NOMO-1 treated with DMSO at 0.1 percent for 48 hours (cell line): ENCODE data around the gene UNC5B.

Experiments
- DNase-seq: peaks from one replicate; lab custom pipeline; 2025; ENCODE audit not compliant: unreplicated experiment; lab: John Stamatoyannopoulos, UW

UNC5B gene

DNA sequence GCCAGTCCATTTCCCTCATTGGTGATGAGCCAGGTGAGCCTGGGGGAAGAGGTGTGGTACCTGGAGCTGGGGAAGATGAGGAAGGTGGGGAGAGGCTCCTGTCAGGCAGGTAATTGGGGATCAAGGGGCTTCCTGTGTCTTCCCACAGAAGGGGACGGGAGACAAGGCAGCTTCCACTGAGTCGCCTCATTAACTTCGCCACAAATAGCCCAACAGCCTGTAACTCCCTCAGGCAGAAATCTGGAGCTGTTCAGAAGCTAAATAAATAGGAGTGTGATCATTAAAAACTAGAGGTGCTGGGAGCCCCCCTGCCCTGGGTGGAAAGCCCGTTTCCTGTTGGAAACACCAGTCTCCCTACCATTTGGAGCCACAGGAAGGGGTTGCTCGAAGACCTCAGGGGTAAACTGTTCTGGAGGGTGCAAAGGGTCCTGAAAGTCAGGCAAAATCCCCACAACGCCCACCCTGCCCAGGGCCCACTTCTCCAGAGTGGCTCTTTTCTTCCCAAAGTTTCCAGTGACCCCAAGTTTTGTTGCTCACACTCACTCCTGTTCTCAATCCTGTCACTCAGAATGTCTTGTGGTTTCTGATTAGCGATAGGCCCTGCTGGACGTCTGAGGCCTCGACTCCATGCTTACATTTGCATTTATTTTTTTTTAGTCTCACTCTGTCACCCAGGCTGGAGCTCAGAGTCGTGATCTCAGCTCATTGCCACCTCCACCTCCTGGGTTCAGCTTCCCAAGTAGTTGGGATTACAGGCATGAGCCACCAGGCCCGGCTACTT, 25.7 kb downstream of the UNC5B start:
- DNase-seq, result no peak

GRCh38 chr10:71238626-71239025, 26.3 kb downstream of the UNC5B start:
- DNase-seq, result no peak

- DNase-seq, result no peak
Measured at GRCh38 chr10:71239131-71239915, 27.0 kb downstream of the UNC5B start.

GRCh38 chr10:71239946-71240795, 27.8 kb downstream of the UNC5B start:
- no peak for DNase-seq

DNA sequence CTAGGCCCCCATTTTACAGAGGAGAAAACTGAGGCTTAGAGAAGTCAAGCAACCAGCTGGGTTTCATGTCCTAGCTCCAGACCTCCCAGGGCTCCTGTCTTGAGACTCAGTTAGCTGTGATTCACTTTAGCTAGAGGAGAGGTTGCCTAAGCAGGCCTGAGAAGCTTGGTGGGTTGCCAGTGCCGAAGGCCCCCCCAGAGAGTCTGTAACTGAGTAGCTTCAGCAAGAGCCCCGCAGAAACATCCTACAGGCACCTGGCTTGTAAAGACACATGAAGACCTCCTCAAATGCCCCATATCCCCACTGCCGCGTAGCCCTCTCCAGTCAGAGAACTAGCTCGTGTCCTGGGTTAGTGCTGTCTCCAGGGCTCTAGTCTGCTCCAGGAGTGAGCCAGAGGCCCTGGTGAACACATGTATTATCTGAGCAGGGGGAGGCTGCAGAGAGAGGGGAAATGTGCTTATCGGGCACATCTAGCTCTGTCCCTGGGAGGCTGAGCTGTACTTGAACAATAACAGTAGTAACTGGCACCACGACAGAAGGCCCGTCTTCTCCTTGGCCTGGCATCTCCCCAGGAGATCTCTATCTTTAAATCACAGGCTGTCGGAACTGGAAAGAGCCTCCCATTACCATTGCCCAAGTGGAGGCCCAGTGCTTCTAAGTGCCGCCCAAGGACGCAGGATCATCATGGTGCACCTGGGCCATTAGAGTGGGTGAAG, 28.9 kb downstream of the UNC5B start:
- no peak for DNase-seq

GRCh38 chr10:71241830-71242621, 29.7 kb downstream of the UNC5B start:
- no peak for DNase-seq

GRCh38 chr10:71242622-71243009, 30.2 kb downstream of the UNC5B start:
- no peak for DNase-seq

DNA sequence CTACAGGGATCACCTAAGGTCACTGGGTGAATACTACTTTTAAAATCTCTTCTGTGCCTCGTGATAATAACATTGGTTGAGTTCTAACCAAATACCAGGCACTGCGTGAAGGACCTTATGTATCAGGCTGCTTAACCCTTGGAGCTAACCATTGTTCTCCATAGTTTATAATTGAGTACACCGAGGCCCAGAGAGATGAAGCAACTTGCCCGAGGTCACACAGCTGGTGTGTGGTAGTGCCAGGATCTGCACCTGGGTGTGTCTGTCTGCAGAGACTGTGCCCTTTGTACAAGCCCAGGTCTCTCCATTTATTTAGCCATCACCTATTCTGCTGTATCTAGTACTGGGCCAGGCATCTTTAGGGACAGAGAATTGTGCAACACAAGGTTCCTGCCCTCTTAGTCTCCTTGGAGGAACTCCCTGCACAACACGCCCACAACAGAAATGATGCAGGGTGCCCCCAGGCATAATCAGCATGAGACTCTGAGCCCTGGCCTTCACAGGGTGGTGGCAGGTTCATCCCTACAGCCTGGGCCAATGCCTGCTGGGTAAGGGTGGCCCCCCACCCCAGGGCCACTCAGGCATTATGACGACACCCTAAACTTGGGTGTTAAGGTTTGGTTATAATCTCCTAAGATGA, 31.5 kb downstream of the UNC5B start:
- DNase-seq, result no peak

DNA sequence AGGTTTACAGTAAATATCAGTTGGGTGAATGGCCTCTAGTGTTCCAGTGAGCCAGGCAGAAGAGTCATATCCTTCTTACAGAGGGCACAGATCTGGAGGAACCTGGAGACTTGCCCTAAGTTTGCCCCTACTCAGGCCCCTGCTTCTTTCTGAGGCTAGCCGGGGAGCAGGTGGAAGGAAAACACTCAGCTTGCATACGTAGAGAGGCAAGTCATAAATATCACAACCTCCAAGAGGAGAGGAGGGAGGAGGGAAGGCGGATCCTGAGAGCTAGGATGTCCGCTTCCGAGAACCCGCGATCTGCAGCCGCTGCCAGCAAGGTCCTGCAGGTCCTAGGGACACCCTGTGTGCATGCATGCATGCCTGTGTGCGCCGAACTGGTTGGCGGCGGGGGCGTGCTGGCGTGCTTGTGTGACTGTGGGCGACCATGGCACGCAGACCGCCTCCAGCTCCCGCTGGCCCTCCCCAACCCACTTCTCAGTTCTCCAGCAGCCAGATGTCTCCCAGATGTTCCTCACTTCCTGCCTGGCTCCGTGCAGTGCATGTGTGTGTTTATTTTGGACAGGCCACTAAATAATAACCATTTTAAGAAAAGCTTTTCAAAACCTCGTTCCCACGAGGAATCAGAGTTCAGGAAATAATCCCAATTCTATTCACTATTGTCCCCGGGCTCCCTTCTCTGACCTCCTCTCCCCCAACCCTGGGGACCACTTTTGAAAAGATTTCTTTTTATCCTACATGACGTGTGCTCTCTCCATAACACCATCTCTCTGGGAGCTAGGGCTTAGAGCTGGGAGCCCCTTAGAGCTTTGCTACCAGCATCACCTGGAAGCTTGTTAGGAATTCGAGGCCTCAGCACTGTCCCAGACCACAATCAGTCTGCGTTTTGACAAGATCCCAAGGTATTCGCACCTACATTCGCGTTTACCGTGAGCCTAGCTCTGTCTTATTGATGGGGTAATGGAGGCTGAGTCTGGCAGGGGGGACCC, 32.4 kb downstream of the UNC5B start:
- no peak for DNase-seq

DNA sequence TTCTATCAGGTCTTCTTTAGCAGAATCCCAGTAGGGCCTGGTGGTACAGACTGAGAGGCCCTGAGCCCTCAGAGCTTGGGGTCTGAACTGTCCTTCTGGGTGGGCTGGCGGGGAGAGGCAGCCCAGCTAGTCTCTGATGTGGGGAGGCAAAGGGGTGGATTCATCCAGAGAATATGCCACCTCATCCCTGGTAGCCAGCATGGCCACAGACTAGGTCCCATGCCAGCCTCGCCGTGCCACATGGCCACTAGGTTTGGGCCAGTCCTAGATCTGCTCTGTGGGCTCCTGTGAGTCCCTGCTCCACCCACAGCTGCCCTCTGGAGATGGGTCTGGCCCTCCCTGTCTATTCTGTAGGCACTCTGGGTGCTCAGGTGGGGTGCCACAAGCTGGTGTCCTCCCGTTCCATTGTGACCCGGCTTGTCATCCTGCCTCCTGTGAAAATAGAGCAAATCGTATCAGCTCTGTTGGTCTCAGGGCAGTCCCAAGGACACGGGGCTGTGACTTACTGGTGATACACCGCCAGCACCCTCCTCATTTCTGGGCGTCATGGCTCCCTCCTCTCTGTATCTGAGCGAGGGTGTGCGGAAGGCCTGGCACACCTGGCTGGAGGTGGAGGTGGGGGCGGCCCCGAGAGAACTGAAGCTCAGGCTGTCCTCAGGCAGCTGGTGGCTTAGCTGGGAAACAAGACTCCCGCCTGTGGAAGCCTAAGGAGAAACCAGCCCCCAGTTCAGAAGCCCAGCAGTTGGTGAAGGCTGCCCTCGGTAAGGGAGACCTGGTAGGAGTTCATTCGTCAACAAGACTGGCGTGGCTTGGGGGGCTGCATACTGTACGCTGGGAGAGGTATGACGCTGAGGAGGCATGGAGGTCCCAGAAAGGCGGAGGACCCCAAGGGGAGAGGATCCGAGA, 33.3 kb downstream of the UNC5B start:
- no peak for DNase-seq

DNA sequence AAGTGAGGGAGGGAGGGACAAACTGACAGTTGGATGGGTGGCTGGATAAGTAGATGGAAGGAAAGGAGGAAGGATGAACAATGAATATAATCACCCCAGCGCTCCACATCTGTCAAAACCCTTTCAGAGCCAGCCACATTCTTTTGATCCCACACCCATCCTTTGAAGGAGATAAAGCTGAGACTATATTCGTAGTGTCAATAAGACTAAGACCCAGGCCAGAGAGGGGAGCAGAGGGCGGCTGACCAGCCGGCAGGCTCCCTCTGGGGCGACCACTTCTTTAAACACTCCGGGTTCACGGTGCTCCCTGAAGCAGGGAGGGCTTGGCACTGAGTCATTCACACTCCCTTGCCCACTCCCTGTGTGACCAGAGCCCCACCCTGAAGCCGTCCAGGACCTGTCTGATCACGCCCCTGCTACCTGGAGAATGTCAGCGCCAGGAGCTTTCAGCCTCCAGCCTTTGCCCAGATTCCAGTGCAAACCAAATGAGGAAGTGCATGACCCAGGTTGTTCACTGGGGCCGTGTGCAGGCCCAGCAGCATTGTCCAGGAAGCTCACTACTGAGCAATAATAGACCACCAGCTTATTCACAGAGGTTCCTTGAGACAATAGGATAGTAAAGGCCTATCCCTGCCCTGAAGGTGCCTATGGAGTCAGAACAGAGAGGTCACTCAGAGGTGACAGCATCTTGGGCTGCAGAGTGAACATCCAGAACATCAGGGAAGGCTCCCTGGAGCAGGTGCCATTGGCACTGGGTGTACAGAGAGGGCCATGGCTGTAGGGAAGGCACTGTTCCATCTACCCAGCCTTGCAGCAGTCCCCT, 34.4 kb downstream of the UNC5B start:
- DNase-seq, result peak; percentile 26

- no peak for DNase-seq
Measured at GRCh38 chr10:71247414-71247705, 35.0 kb downstream of the UNC5B start.

GRCh38 chr10:71247804-71248203, 35.4 kb downstream of the UNC5B start:
- no peak for DNase-seq

DNA sequence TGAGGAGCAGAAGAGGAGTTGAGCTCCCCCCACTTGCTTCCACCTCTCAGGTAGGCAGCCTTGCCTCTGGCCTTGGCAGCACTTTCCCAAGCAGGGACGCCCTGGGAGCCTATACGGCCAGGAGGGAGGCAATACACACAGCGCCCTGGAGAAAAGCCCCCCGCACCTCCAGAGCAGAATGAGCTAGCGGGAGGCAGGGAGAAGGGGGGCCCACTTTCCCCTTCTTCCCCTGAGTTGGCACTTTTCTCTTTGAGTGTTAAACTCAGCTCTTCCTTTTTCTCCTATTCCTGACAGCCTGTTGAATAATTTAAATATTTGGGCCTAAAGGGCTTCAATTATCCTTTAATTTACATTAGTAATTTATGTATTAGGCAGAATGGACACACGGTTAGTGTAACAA, 35.8 kb downstream of the UNC5B start:
- DNase-seq, result no peak

DNA sequence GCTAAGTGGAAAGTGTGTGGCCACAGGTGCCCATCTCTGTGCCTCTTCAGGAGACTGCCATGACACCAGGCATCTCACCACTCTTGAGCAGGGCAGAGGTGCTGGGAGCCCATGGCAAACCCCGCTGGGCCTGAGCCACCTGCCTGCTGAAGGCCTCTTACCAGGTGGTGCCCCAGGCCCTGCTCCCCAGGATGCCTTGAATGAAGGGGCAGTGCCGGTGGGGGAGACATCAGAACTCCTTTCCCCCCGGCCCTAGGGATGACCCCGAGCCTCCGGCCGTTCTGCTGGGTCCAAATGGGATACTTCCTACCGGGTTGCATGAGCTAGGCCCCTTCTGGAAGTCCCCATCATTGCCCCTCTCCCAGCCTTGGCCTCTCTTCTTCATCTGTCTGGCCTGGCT, 37.6 kb downstream of the UNC5B start:
- DNase-seq, result no peak

DNA sequence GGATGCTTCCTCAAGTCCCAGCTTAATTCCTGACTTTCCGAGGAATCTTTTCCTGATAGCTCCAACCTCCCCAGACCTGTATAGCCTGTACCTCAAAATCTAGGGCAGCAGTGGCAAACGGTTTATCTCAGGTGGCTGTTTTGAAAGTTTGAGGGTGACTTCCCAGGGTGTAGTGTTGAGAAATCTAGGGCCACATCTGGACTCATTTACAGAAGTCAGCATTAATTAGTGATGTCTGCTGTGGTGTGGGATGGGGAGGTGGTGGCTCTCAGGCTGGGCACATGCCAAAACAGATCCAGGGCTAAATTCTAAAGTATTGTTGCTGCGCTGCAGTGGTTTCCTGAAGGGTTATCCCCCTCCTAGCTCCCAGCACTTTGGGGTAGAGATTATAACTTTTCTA, 38.0 kb downstream of the UNC5B start:
- no peak for DNase-seq

GRCh38 chr10:71250842-71251241, 38.5 kb downstream of the UNC5B start:
- DNase-seq, result no peak
